GM19023 (cell line): ENCODE measurements around the gene TNPO3.
A peak's percentile ranks its signal among the peaks of the same experiment; 100 is the strongest.

Experiments used
- ATAC-seq: cut with Tn5 transposase; IDR thresholded peaks from one replicate; pipeline ENCODE4 v1.9.1; 2021; ENCODE audit warnings: mild to moderate bottlenecking, moderate library complexity; ENCODE audit not compliant: unreplicated experiment

Gene TNPO3

DNA sequence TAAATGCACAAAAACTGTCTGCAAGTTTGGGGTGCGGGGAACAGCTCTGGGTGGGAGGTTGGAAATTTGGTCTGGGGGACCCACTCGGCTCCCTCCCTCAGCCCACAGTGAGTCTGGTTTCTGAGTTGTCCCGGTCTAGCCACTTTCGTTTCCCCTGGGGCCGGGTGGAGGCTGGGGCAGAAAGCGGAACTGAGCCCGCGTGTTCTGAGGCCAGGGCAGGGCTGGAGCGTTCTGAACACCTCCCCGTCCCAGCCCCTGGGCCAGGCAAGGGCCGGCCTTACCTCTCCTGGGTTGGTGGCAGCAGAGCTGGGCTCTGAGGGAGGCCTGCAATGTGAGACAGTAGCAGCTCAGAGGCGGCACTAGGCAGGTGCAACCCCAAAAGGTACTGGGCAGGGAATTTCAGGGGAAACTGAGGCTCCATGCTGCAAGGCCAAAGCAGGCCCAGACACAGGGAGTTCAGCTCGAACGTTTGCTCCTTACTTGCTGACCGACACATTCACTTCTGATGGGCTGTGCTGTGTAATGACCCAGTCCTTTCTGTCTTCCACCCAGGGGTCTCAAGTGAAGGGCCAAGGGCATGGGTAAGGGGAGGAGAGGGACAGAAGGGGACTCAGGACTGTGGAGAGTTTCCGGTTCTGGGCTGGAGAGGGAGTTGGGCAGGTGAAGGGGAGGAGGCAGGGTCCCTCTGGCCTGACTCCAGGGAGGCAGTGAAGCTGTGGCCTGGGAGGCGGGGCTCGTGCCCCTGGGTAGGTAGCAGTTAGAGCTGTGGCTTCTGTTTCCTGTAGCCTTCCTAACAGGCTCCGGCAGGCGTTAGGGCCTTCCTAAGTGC is 114.2 kb downstream of the TNPO3 start:
- ATAC-seq = peak; percentile 47

DNA sequence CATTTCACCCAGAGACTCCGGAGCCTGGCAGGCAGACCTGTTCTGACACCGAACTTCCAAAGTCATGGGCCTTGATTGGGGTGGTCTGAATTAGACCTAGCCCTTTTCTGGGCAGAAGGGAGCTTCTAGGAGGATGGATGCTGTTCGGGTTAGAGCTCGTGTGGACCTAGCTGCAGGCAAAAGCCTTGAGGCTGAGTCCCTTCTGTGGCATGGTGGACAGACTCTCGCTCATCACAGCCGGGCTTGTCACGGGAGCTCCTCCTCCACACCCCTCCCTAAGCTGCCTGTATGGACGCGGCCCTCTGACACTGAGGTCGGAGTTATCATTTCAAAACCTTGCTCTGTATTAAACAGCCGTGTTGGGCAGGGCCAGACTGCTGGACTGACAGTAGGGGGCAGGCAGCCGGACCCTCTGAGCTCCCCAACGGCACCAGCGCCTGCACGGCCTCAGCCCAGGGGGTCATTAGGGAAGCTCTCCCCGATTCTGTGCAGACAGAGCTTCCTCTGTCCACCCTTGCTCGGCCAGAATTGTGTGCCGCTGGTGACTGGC is 115.0 kb downstream of the TNPO3 start:
- ATAC-seq = peak; percentile 21

DNA sequence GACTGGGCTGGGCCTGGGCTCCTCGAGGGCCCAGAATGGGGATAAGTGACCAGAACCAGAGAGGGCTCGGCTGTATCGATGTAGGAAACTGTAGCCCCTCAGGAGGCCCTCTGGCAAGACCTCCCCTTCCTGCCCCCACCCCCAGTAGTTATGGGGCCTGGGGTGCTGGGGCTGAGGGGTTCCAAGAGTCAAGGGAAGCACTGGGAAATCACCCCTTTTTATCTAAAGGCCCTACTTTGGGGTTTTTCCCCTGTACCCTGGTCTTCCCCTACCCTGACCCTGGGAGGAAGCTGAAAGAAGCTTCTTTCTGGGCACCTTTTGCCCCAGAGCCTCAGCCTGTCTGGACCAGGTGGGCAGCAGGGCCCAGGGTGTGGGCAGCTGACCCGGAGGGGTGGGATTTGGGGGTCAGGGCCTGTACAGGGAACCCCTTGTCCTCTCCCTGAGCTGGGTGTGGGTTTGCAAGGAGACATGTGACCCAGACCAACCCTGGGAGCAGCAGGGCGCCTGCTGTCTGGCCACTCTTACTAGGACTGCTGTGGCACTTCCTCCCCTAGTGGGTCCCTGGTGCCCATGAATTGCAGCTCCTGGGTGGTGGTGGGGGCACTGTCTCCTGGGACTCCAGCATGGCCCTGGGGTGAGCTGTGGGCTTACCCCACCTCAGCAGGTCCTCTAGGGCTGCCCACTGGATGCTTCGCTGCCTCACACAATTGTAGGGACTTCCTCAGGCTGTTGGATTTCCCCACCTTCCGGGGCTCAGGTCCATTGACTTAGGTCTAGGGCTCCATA is 115.6 kb downstream of the TNPO3 start:
- peak; percentile 18 for ATAC-seq

DNA sequence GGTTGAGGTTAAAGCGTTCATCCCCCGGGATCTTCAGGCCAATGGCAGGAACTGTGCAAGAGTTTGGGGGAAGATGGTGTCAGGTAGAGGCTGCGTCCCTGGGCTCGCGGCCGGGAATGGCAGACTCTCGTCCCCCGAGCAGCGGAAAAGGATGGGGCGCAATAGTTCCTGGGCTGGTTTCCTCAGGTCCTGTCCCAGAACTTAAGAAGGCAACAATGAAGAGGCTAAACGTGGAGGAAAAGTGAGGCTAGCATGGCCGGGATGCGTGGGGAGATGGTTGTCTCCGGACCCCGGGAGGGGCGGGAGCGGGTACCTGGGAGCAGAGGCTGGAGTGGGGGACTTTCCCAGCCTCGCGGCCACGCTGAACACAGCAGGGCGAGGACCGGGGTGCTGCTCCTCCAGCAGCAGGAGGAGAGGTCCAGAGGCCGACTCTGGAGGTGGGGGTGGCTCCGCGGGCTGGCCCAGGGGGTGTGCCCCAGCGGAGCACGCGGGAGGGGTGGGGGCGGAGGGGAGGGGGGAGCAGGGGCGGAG is 116.3 kb downstream of the TNPO3 start:
- ATAC-seq = peak; percentile 7

DNA sequence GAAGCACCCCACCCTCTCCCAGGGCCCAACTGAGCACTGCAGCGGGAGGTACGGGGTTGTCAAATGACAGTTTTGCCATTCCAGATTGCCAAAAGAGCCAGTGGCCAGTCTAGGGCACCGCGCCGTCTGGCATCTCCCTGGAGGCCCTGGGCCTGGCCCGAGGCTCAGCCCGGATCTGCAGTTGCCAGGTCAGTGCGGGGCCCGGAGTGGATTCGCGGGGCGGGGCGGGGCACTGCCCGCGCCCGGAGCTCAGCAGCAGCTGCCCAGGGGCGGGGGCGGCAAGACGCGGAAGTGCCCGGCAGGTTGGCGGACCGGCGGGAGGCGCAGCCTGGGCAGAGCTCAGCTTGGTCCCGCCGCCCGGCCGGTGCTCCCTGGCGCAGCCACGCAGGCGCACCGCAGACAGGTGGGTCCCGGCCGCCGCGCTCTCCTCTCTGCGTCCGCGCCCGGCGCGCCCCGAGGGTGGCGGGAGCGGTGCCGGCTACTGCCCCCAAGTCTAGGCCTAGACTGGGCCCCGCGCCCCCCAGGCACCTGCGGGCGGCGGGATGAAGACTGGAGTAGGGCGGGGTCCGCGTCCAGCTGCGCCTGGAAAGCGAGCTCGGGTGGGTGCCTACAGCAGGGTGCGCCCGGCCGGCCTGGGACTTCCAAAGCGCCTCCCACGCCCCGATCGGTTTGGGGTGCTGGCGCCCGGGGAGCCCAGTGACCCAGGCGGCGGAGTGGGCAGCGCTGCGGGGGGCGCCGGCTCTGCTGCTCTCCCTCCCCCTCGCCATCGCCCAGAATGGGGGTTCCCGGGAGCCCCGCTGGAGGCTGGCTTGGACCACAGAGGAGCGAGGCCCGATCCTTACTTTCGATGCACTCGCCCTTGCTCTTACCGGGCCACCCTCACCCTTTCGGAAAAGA is 117.0 kb downstream of the TNPO3 start, which contains the start of gene IRF5:
Gene IRF5 (plus strand): TSS at position 281 of the 897 bp plus-strand sequence. CDS start 4,155 bp downstream, outside the sequence.
- ATAC-seq = no peak

DNA sequence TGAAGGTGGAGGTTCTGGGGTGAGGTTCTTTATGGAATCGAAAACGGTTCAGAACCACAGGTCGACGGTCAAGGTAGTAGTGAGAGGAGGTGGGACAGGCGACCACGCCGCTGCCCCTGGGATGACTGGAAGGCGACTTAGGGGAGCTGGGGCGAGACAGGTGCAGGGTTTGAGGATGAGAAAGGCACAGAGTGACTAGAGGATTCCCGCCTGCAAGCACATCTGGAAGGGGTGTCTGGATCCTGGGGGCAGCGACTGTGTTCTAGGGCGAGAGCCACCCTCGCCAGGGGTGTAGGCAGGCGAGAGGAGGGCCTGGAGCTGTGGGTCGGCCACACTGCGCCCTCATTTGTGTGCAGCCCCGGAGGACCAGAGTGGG is 117.7 kb downstream of the TNPO3 start:
- ATAC-seq = no peak

DNA sequence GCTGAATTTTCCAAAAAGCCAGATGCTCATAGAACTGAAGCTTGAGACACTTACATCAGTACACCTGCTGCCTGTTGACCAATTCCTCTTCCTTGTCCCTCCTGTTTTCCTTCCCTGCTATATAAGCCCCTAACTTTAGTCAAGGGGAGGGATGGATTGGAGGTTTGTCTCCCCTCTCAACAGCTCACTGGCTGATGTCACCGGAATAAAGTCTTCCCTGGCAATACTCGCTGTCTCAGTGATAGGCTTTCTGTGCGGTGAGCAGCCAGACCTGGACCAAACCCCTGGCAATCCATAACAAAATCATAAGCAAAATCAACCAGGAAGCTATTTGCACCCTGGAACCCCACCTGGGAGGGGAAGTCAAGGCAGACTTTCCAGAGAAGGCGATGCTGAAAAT is 118.1 kb downstream of the TNPO3 start:
- no peak for ATAC-seq

DNA sequence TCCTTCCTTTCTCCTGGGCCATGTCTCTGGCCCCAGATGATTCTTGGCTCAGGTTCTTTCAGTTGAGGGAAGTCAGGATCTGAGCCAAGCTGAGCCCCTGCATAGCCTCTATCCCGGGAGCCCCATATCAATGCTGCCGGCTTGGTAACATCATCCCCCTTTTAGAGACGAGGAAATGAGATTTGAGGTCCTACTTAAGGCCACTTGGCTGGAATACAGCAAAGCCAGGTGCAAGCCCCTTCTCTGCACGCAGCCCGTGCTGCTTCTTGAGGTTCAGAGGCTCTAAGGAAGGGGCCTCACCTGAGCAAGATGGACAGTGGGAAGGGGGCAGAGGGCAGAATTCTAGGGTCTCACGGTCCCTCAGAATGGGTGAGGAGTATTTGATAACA is 119.6 kb downstream of the TNPO3 start:
- ATAC-seq = no peak

DNA sequence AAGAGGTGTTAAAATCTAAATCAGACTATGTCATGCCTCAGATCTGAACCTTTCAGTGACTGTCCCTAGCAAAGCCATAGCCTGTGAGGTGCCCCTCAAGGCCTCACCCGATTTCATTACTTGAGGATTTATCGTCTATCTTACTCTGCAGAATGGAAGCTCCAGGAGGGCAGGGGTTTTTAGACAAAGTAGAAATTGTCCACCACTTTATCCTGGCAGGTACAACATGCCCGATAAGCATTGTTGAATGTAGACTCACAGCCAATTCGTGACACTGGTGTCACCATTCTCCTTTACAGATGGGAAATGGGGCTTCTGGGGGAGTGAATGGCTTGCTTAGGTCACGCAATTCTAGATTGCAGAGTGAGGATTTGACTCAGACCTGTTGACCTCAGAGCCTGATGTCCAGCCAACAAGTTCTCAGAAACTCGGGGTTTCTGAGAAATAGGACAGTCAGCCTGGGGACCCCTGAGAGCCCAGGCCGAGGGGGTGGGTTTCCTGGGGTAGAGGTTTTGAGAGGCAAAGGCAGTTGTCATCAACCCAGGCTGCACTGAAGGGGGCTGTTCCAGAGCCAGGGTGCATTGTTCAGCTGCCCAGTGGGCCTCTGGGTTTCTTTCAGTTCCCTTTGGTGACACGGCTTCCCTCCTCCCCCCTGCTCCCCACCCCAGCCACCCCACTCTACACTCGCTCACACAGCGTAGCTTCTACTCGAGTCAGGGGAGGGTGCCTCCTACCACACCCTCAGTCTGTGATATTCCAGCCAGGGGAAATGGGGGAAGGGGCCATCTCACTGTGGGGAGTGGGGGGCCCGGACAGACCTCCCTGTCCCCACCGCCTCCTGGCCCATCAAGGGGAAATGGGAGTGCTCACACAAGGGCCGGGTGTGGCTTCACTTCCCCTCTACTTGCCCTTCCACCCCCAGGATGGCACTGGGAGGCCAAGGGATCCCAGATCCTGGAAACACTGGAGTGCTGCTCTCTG is 120.3 kb downstream of the TNPO3 start:
- ATAC-seq = peak; percentile 41

DNA sequence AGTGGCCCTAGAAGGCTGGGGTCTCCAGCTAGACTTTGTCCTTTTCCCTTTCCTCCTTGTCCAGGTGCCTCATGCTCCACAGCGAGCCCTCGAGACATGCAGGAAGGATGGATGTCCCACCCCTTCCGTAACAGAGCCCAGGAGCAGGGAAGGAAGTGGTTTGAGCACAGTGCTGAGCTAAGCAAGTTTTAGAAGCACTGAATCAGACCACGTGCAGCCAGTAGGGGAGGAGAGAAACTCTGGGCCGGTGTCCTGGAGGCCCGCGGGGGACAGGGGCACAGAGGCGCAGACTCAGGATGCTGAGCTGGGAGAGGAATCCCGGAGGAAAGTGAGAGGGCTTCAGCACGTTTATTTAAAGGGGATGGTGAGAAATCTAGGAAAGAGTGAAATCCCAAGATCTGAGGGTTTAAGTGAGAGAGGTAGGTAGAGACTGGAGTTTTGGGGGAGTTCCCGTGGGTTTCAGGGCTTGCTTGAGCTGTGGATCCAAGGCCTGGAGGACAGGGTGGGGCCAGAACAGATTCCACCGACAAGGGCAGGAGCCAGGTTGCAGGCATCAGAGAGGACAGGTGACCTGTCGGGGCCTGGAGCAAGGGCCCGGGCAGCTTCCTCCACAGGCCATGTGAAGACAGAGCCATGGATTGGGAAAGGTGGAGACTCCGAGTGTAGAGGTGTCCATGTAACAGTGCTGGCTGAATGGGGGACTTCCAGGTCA is 121.6 kb downstream of the TNPO3 start:
- peak; percentile 19 for ATAC-seq

DNA sequence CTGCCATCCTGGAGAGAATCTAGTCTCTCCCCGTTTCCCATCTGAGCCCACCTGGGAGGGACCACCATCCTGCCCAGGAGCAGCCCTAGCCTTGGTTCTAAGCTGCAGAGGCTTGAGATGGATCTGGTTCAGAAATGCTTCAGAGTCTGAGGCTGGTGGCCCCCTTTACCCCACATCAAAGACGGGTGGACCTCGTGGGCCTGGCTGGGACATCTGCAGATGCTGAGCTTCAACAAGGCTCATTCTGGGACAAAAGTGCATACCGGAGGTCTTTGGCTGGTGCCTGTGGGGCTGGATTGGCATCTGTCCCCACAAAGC is 122.1 kb downstream of the TNPO3 start:
- ATAC-seq = no peak

DNA sequence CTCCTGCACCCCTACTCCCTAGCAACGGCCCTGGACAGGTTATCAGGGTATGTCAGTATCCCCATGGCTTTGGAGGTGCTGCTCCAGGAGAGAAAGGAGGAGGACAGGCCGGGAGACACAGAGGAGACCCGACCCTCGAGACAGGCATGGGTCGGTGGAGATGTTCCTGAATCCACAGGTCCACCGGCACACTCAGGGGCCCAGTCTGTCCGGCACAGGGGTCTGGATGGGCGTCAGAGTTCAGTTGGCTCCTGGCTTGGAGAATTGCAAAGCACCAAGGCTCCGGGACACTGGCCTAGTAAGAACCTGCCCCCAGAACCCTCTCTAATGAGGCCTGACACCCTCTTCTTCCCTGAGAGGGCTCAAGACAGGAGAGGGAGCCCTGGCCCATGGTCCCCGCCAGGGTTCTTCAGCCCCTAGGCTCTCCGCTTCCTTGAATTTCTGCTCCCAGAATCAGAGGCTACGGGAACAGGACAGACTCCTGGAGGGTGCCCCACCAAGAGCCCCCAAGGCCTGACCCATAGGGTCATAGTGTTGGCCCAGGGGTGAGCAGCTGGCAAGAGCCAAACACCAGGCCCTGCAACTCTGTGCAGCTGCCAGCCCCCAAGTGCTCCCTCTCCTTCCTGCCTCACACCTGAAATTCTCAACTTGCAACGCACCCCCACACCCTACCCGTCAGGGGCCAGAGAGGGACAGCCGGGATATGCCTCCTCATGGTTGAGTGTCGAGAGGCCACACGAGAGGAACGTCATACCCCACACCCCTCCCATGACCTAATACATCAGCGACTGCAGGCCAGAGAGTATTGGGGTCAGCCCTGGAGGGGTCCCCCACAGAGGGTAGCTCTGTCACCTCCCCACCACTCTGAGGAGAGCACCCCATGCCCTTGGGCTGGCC is 122.7 kb downstream of the TNPO3 start:
- no peak for ATAC-seq

DNA sequence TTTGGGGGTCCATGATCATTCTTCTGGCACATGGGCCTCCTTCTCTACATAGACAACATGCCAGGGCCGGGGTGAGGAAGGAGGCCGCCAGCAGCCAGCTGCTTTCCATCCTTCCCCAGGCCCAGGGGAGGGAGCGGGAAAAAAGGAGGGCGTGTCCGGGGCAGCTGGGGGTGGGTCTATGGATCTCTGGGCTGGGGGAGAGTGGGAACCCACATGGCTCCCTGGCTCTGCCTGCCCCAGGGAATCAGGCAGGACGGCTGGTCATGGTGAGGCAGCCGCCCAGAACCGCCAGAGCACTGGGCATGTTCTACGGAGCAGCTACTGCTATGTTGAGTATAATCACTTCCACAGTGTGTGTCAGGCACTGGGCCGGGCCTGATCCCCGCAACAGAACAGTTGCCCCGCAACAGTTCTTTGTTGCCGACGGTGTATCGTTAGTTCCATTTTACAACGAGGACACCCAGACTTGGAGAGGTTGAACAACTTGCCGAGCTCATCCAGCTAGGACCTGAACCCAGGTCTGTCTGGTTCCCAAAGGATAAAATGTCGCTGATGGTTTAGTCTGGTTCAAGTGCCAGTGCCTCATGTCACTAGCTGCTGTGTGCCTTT is 123.6 kb downstream of the TNPO3 start:
- no peak for ATAC-seq

DNA sequence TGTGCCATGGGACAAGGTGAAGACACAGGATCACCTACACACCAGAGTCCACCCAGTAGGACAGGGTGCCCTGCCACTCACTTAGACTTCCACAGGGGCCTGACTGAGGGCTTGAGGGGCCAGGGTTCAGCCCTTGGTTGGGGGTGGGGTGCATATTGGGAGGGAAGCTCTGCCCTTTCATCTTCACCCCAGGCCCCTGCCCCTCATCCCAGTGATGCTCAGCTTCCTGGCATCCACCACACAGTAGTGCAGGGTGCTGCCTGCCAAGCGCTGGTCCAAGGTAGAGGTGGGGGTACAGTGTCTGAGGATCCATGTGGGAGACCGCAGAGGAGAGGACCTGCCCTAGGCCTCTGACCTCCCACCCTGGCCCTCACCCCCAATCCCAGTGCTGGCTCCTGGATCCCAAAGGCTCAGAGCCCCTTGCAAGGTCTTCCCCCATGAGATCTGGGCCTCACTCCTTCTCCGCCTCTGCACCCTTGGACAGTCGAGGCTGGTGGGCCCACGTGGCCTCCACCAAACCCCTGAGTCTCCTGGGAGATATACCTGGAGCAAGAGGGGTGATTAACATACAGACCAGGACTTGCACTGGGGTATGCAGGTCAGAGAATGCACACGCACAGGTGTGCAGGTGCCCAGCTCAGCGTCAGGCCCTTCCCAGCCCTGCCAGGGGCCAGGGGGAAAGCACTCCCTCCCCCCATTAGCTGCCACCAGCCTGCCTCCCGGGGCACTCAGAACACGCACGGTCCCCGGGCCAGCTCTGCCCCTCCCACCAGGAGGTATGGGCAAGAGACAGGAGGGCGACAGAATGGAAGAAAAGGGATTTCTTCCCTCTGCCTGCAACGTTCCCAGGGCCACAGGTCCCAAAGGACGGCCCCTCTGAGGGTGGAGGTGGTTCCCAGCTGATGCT is 125.8 kb downstream of the TNPO3 start:
- ATAC-seq = no peak

DNA sequence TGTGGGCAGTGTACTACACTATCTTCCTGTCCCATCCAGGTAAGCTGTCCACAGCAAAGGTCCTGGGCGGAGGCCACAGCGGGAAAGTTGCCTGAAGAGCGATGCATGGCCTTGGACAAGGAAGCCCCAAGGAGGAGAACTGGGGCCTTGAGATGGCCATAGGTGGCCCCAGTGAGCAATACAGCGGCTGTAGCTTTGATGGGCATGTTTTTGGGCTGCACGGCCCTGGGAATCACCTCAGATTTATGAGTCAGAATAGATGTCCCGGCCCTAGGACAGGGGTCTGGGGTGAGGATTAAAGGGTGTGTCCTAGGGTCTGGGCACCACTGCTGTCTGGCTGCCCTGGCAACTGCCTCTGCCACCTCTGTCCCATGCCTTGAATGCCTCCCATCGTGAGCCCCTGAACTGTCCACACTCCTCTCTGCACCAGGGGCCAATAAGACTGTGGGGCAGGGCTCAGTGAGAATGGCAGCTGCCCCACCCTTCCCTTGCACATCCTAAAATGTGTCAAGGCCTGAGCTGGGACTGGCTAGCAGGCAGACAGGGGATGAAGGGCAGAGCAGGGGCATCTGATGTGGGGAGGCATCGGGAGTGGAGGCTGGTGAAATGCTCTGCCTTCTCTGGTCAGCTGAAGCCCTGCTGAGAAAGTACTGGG is 126.6 kb downstream of the TNPO3 start:
- no peak for ATAC-seq
